RWPE2 (cell line): ENCODE results near the gene CEBPZOS.

ENCODE experiments used
- ATAC-seq: fragments of 200-7000 bp; cut with Tn5 transposase; 3 replicates; pipeline ENCODE4 v1.9.1; 2021; ENCODE audit warnings: low read depth
- DNase-seq: peaks from one replicate; pipeline ENCODE4 v3.0.0-alpha.2; 2020; ENCODE audit warnings: low spot score
- H3K27ac ChIP-seq: fragments of 450-650 bp; 2 replicates; pipeline ENCODE4 v1.5.1; 2017; ENCODE audit warnings: mild to moderate bottlenecking; ENCODE audit not compliant: poor library complexity, severe bottlenecking
- H3K27me3 ChIP-seq: fragments of 250-450 bp; sonication (Bioruptor Pico); 2 replicates; pipeline ENCODE4 v1.5.1; 2021; ENCODE audit warnings: mild to moderate bottlenecking, moderate library complexity; ENCODE audit not compliant: insufficient read depth, poor library complexity, severe bottlenecking
- H3K36me3 ChIP-seq: fragments of 250-450 bp; sonication (Bioruptor Pico); 2 replicates; pipeline ENCODE4 v1.5.1; 2020; ENCODE audit warnings: low read depth, mild to moderate bottlenecking, moderate library complexity
- H3K4me1 ChIP-seq: fragments of 250-450 bp; sonication (Bioruptor Pico); 2 replicates; pipeline ENCODE4 v1.5.1; 2021; ENCODE audit warnings: mild to moderate bottlenecking, moderate library complexity; ENCODE audit not compliant: insufficient read depth, poor library complexity, severe bottlenecking
- H3K4me3 ChIP-seq: fragments of 250-450 bp; sonication (Bioruptor Pico); 2 replicates; pipeline ENCODE4 v1.5.1; 2021; ENCODE audit warnings: mild to moderate bottlenecking, moderate library complexity; ENCODE audit not compliant: severe bottlenecking
- H3K9me3 ChIP-seq: fragments of 250-450 bp; sonication (Bioruptor Pico); 2 replicates; pipeline ENCODE4 v1.5.1; 2021; ENCODE audit warnings: mild to moderate bottlenecking, moderate library complexity; ENCODE audit not compliant: severe bottlenecking
- CTCF ChIP-seq: fragments of 450-650 bp; IDR thresholded peaks from one replicate; pipeline ENCODE4 v1.5.1; 2017; ENCODE audit warnings: mild to moderate bottlenecking, moderate library complexity; ENCODE audit not compliant: poor library complexity, severe bottlenecking

CEBPZOS gene

GRCh38 chr2:37167636-37168180 is 28.6 kb upstream of the CEBPZOS start:
- Histone ChIP-seq H3K27me3 (no peaks in the 10 kb centered on the region), H3K4me3 (no peak overlapping the region), H3K27ac (no peak overlapping the region), H3K36me3 (no peaks in the 10 kb centered on the region), H3K4me1 (peaks cover 4% of the 10 kb centered on the region), H3K9me3 (peaks cover 6% of the 10 kb centered on the region)
- TF ChIP-seq CTCF = no peak
- DNase-seq (no peak), ATAC-seq (no peak)

GRCh38 chr2:37168217-37168981 is 27.9 kb upstream of the CEBPZOS start:
- no peaks in the 10 kb centered on the region for H3K36me3 ChIP-seq
- peaks cover 4% of the 10 kb centered on the region for H3K4me1 ChIP-seq
- ATAC-seq (peak; percentile 75), DNase-seq (no peak)
- no peak overlapping the region for H3K27ac ChIP-seq
- H3K4me3 ChIP-seq = no peak overlapping the region
- H3K9me3 ChIP-seq = peaks cover 6% of the 10 kb centered on the region
- peak; percentile 83 for TF ChIP-seq CTCF
- no peaks in the 10 kb centered on the region for H3K27me3 ChIP-seq

GRCh38 chr2:37171624-37171950 is 24.7 kb upstream of the CEBPZOS start:
- DNase-seq (no peak), ATAC-seq (no peak)
- Histone ChIP-seq H3K4me3 (no peak overlapping the region), H3K27ac (no peak overlapping the region), H3K27me3 (no peaks in the 10 kb centered on the region), H3K36me3 (no peaks in the 10 kb centered on the region), H3K4me1 (peaks cover 4% of the 10 kb centered on the region), H3K9me3 (no peaks in the 10 kb centered on the region)
- TF ChIP-seq CTCF = no peak

- TF ChIP-seq CTCF = no peak
- no peaks in the 10 kb centered on the region for H3K36me3 ChIP-seq
- no peaks in the 10 kb centered on the region for H3K4me1 ChIP-seq
- H3K4me3 ChIP-seq = no peak overlapping the region
- no peaks in the 10 kb centered on the region for H3K9me3 ChIP-seq
- DNase-seq = no peak
- no peak for ATAC-seq
- H3K27ac ChIP-seq = no peak overlapping the region
- H3K27me3 ChIP-seq = no peaks in the 10 kb centered on the region
These were observed 22.6 kb upstream of the CEBPZOS start for GRCh38 chr2:37173741-37174140.

GRCh38 chr2:37180006-37180639 is 16.2 kb upstream of the CEBPZOS start:
- no peak overlapping the region for H3K27ac ChIP-seq
- ATAC-seq (0 out of 3 replicates have a peak, but pooled peaks have one; percentile 23), DNase-seq (no peak)
- no peaks in the 10 kb centered on the region for H3K36me3 ChIP-seq
- H3K9me3 ChIP-seq = no peaks in the 10 kb centered on the region
- no peak overlapping the region for H3K4me3 ChIP-seq
- TF ChIP-seq CTCF = no peak
- H3K4me1 ChIP-seq = no peaks in the 10 kb centered on the region
- no peaks in the 10 kb centered on the region for H3K27me3 ChIP-seq
